Measurements from ENCODE around the gene CERKL. TPM values are rescaled to one million over a fixed set of nuclear protein-coding genes. Genes with fewer than 3 reads are reported as not detected.

Gene CERKL
- total RNA-seq, 1 experiment from 2014 or later, result 0.81 TPM

GRCh38 chr2:181500201-181500600, 156.7 kb downstream of the CERKL start:
- DNase-seq (ENCODE audit: low read depth), result no peak

GRCh38 chr2:181499231-181499630, 157.7 kb downstream of the CERKL start:
- DNase-seq (ENCODE audit: low read depth), result no peak

Other genes with a start within 250 kb of the CERKL start
- gene ITGA4, start 199.7 kb downstream of the CERKL start, total RNA-seq (2014; rRNA removed; shearing (Covaris generic)), result 38.2 and 47.6 TPM in 2 replicates
- gene NEUROD1, start 23.4 kb upstream of the CERKL start, total RNA-seq (2014; rRNA removed; shearing (Covaris generic)), result 0.44 TPM in 1 of 2 replicates, not detected in the other
- gene ITPRID2, start 234.6 kb upstream of the CERKL start, total RNA-seq (2014; rRNA removed; shearing (Covaris generic)), result 149 and 237 TPM in 2 replicates